ENCODE measurements around the gene KRT79. TPM values are rescaled to one million over a fixed set of nuclear protein-coding genes. Genes with fewer than 3 reads are reported as not detected.

The KRT79 gene
- polyA plus RNA-seq, 1 donor from 2014 or later: not detected

- Histone ChIP-seq H3K27ac (ENCODE audit: low read length) (no peak overlapping the region), H4K20me1 (ENCODE audit: insufficient read depth) (no peaks in the 10 kb centered on the region), H3F3A (ENCODE audit: insufficient read depth, low read length, poor library complexity, severe bottlenecking) (no peaks in the 10 kb centered on the region), H3K27me3 (ENCODE audit: insufficient read depth, low read depth, low read length) (no peaks in the 10 kb centered on the region), H3K9me2 (ENCODE audit: insufficient read depth, low read length) (no peaks in the 10 kb centered on the region), H3K9ac (ENCODE audit: low read length) (no peak overlapping the region), H3K36me3 (ENCODE audit: insufficient read depth, low read length) (no peaks in the 10 kb centered on the region), H3K4me3 (ENCODE audit: low read length) (no peak overlapping the region), H2AFZ (ENCODE audit: low read depth, low read length) (no peak overlapping the region), H3K4me2 (ENCODE audit: low read length) (no peak overlapping the region), H3K9me3 (ENCODE audit: low read length) (no peaks in the 10 kb centered on the region), H3K79me2 (replicated peaks; ENCODE audit: insufficient read depth, low read length) (no peaks in the 10 kb centered on the region)
- TF ChIP-seq SMC3 (conservative IDR thresholded peaks at IDR 0.05; ENCODE audit: poor library complexity) (no peak), RAD21 (conservative IDR thresholded peaks at IDR 0.05) (no peak), CTCF (IDR thresholded peaks at IDR 0.05; ENCODE audit: poor library complexity, severe bottlenecking) (no peak), EZH2 (IDR thresholded peaks at IDR 0.05; ENCODE audit: borderline replicate concordance, insufficient read depth, low read length, poor library complexity, severe bottlenecking) (no peak), REST (IDR thresholded peaks at IDR 0.05; ENCODE audit: borderline replicate concordance) (no peak), MXI1 (conservative IDR thresholded peaks at IDR 0.05; ENCODE audit: poor library complexity, severe bottlenecking) (no peak), EP300 (conservative IDR thresholded peaks at IDR 0.05; ENCODE audit: poor library complexity, severe bottlenecking) (no peak), TAF1 (IDR thresholded peaks at IDR 0.05; ENCODE audit: low read depth) (no peak), POLR2AphosphoS5 (IDR thresholded peaks at IDR 0.05) (no peak)
Measured at GRCh38 chr12:52811191-52812072, 22.7 kb downstream of the KRT79 start.

- Histone ChIP-seq H3K27ac (ENCODE audit: low read length) (no peak overlapping the region), H3K4me3 (ENCODE audit: low read length) (no peak overlapping the region), H3K36me3 (ENCODE audit: insufficient read depth, low read length) (no peaks in the 10 kb centered on the region), H4K20me1 (ENCODE audit: insufficient read depth) (no peaks in the 10 kb centered on the region), H3K27me3 (ENCODE audit: insufficient read depth, low read depth, low read length) (no peaks in the 10 kb centered on the region), H3K9me2 (ENCODE audit: insufficient read depth, low read length) (no peaks in the 10 kb centered on the region), H3K4me2 (ENCODE audit: low read length) (no peak overlapping the region), H3K79me2 (replicated peaks; ENCODE audit: insufficient read depth, low read length) (no peaks in the 10 kb centered on the region), H3F3A (ENCODE audit: insufficient read depth, low read length, poor library complexity, severe bottlenecking) (no peaks in the 10 kb centered on the region), H2AFZ (ENCODE audit: low read depth, low read length) (no peak overlapping the region), H3K9ac (ENCODE audit: low read length) (no peak overlapping the region), H3K9me3 (ENCODE audit: low read length) (no peaks in the 10 kb centered on the region)
- TF ChIP-seq POLR2AphosphoS5 (IDR thresholded peaks at IDR 0.05): no peak
- no peak for TF ChIP-seq TAF1 (IDR thresholded peaks at IDR 0.05; ENCODE audit: low read depth)
- TF ChIP-seq CTCF (IDR thresholded peaks at IDR 0.05; ENCODE audit: poor library complexity, severe bottlenecking): no peak
- TF ChIP-seq EP300 (conservative IDR thresholded peaks at IDR 0.05; ENCODE audit: poor library complexity, severe bottlenecking): no peak
- TF ChIP-seq EZH2 (IDR thresholded peaks at IDR 0.05; ENCODE audit: borderline replicate concordance, insufficient read depth, low read length, poor library complexity, severe bottlenecking): no peak
- no peak for TF ChIP-seq MXI1 (conservative IDR thresholded peaks at IDR 0.05; ENCODE audit: poor library complexity, severe bottlenecking)
- TF ChIP-seq RAD21 (conservative IDR thresholded peaks at IDR 0.05): no peak
- TF ChIP-seq REST (IDR thresholded peaks at IDR 0.05; ENCODE audit: borderline replicate concordance): no peak
- no peak for TF ChIP-seq SMC3 (conservative IDR thresholded peaks at IDR 0.05; ENCODE audit: poor library complexity)
Measured at GRCh38 chr12:52810554-52810953, 23.6 kb downstream of the KRT79 start.
